Measurements from ENCODE around the gene HNF1B.

HNF1B gene

DNA sequence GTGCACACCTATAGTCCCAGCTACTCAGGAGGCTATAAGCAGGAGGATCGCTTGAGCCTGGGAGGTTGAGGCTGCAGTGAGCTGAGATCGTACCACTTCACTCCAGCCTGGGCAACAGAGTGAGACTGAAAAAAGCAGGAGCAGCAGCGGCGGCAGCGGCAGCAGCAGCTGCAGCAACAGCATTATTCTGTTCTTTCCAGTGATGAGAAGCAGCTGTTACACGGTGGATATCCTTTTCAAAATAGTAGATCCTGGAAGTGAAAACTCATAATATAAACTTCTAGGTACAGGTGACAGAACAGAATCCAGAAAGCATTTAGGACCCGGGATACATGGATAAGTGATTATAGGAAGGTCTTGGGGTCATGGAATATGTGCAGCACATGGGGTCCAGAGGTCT is 17.8 kb upstream of the HNF1B start:
- no peak for DNase-seq (ENCODE audit: low read depth)
- in situ Hi-C loops (cut with HindIII; ENCODE audit: low sequenced_read_pairs), result no loop called here
- TF ChIP-seq, protein P1, sequence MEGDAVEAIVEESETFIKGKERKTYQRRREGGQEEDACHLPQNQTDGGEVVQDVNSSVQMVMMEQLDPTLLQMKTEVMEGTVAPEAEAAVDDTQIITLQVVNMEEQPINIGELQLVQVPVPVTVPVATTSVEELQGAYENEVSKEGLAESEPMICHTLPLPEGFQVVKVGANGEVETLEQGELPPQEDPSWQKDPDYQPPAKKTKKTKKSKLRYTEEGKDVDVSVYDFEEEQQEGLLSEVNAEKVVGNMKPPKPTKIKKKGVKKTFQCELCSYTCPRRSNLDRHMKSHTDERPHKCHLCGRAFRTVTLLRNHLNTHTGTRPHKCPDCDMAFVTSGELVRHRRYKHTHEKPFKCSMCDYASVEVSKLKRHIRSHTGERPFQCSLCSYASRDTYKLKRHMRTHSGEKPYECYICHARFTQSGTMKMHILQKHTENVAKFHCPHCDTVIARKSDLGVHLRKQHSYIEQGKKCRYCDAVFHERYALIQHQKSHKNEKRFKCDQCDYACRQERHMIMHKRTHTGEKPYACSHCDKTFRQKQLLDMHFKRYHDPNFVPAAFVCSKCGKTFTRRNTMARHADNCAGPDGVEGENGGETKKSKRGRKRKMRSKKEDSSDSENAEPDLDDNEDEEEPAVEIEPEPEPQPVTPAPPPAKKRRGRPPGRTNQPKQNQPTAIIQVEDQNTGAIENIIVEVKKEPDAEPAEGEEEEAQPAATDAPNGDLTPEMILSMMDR (IDR thresholded peaks at IDR 0.05; ENCODE audit: low read depth, low read length, missing control alignments), result no peak

DNA sequence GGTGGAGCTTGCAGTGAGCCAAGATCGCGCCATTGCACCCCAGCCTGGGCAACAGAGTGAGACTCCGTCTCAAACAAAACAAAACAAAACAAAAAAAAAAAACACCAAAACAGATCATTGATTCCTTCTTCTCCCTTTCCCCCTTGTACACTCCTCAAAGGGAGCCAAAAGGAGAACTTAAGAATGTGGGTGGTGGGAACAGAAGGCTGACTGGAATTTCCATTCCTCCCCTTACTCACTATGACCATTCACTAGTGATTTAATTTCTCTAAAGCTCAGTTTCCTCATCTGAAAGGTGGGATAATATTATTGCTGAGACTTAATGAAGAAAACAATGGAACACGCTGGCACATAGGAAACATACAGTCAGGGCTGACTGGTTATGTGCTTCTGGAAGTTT is 17.1 kb upstream of the HNF1B start:
- in situ Hi-C loops (cut with HindIII; ENCODE audit: low sequenced_read_pairs), result no loop called here
- DNase-seq (ENCODE audit: low read depth), result no peak
- TF ChIP-seq, protein P1 (IDR thresholded peaks at IDR 0.05; ENCODE audit: low read depth, low read length, missing control alignments), result no peak
- H3K4me3 ChIP-seq (ENCODE audit: low read depth, low read length), result no peak overlapping the region

More for the DNA sequence above, 17.8 kb upstream of the HNF1B start:
- no peak overlapping the region for H3K4me3 ChIP-seq (ENCODE audit: low read depth, low read length)

DNA sequence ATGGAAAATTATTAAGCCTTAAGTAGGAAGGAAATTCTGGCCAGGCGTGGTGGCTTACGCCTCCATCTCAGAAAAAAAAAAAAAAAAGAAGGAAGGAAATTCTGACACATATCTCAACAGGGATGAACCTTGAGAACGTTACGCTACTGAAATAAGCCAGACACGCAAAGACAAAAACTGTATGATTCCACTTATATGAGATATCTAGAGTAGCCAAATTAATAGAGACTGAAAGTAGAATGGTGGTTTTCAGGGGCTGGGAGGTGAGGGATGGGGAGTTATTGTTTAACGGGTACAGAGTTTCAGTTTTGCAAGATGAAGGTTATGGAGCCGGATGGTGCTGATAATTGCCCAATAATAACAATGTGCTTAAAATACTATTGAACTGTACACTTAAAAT is 16.2 kb upstream of the HNF1B start:
- TF ChIP-seq, protein P1 (IDR thresholded peaks at IDR 0.05; ENCODE audit: low read depth, low read length, missing control alignments), result no peak
- no peak for DNase-seq (ENCODE audit: low read depth)
- in situ Hi-C loops (cut with HindIII; ENCODE audit: low sequenced_read_pairs), result no loop called here
- no peak overlapping the region for H3K4me3 ChIP-seq (ENCODE audit: low read depth, low read length)

DNA sequence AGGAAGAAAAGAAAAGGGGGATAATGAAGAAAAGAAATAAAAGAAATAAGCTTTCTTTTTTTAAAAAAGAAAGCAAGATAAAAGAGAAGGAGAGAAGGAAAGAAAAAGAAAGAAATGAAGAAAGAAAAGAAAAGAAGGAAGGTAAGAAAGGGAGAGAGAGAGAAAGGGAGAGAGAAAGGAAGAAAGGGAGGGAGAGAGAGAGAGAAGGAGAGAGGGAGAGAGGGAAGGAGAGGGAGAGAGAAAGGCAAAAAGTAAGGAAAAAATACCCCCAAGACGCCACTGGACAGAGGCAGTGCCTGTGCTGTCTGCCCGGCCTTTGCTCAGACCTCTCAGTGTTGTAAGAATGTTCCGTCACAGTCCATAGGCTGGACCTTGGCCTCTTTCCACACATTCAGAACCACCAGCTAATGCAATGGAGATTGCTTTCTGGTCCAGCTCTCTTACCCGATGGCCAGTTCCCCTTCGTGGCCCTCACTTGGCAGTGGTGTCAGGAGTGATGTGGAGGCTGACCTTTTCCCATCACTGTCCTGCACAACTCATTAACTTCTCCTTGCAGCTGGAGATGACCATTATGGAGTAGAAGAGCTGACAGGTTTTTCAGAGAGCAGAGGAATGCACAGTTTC is 14.3 kb upstream of the HNF1B start:
- in situ Hi-C loops (cut with HindIII; ENCODE audit: low sequenced_read_pairs), result no loop called here
- no peak for DNase-seq (ENCODE audit: low read depth)
- H3K4me3 ChIP-seq (ENCODE audit: low read depth, low read length), result no peak overlapping the region
- TF ChIP-seq, protein P1 (IDR thresholded peaks at IDR 0.05; ENCODE audit: low read depth, low read length, missing control alignments), result no peak

DNA sequence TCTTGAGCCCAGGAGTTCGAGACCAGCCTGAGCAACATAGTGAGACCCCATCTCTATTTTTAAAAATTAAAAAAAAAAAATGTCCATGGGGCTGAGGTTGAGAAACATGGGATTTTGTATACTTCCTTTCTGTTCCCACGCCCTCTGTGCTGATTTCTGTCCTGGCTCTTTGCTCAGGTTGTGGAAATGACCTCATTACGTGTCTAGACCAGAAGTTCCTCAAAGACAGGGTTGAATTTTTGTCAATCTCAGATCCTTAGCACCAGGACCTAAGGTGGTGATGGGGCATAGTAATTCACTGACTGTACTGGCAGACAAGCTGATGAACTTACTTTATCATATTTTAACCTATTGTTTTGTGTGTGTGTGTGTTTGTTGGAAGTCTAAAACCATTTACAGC is 11.2 kb upstream of the HNF1B start:
- no peak for DNase-seq (ENCODE audit: low read depth)
- TF ChIP-seq, protein P1 (IDR thresholded peaks at IDR 0.05; ENCODE audit: low read depth, low read length, missing control alignments), result no peak
- in situ Hi-C loops (cut with HindIII; ENCODE audit: low sequenced_read_pairs), result no loop called here
- H3K4me3 ChIP-seq (ENCODE audit: low read depth, low read length), result no peak overlapping the region

DNA sequence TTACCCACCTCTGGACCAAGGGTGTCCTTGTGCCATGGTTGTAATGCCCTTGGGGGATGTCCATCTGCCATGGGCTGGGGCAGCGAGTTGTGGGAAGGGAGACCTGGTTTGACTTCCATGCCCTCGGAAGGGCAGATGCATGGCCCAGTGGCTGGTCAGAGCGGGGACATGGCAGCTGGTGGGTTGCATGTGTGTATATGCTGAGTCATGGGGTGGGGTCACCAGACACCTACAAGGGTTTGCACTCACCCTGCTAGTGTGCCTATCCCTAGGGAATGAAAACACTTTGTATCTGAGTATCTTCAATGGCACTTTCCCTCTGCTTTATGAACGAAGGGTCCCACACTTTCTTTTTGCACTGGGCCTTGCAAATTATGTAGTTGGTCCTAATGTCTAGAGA is 10.6 kb upstream of the HNF1B start:
- in situ Hi-C loops (cut with HindIII; ENCODE audit: low sequenced_read_pairs), result no loop called here
- no peak for DNase-seq (ENCODE audit: low read depth)
- TF ChIP-seq, protein P1 (IDR thresholded peaks at IDR 0.05; ENCODE audit: low read depth, low read length, missing control alignments), result no peak
- no peak overlapping the region for H3K4me3 ChIP-seq (ENCODE audit: low read depth, low read length)
